MM.1S (cell line): ENCODE results near the gene VSNL1.

Experiments
- DNase-seq: peaks from one replicate; pipeline ENCODE4 v3.0.0-alpha.2; 2015
- H2AFZ ChIP-seq: fragments of 300-600 bp; sonication (generic); 2 replicates; pipeline ENCODE4 v1.6.0; 2016; ENCODE audit warnings: antibody characterized with exemption, low read length
- H3F3A ChIP-seq: fragments of 300-600 bp; sonication (generic); 2 replicates; pipeline ENCODE4 v1.6.1; 2016; ENCODE audit warnings: mild to moderate bottlenecking, antibody characterized with exemption, low read length, moderate library complexity, mixed read lengths; ENCODE audit not compliant: insufficient read depth
- H3K27ac ChIP-seq: fragments of 300-600 bp; sonication (generic); 2 replicates; pipeline ENCODE4 v1.5.1; 2016; ENCODE audit warnings: mild to moderate bottlenecking, low read length
- H3K27me3 ChIP-seq: fragments of 300-600 bp; sonication (generic); replicated peaks from 2 replicates; pipeline ENCODE4 v1.6.0; 2016; ENCODE audit warnings: low read length; ENCODE audit not compliant: insufficient read depth
- H3K36me3 ChIP-seq: fragments of 300-600 bp; sonication (generic); replicated peaks from 2 replicates; pipeline ENCODE4 v1.6.1; 2016; ENCODE audit warnings: mild to moderate bottlenecking, low read length, mixed read lengths; ENCODE audit not compliant: insufficient read depth
- H3K4me1 ChIP-seq: fragments of 300-600 bp; sonication (generic); 2 replicates; pipeline ENCODE4 v1.6.1; 2016; ENCODE audit warnings: low read length, mixed read lengths
- H3K4me2 ChIP-seq: fragments of 300-600 bp; sonication (generic); 2 replicates; pipeline ENCODE4 v1.6.0; 2016; ENCODE audit warnings: low read depth, low read length
- H3K4me3 ChIP-seq: fragments of 300-600 bp; sonication (generic); 2 replicates; pipeline ENCODE4 v1.5.1; 2016; ENCODE audit warnings: low read length, mixed read lengths
- H3K79me2 ChIP-seq: fragments of 300-600 bp; sonication (generic); 2 replicates; pipeline ENCODE4 v1.6.1; 2016; ENCODE audit warnings: mixed run types, low read length, mixed read lengths
- H3K9ac ChIP-seq: fragments of 300-600 bp; sonication (generic); 2 replicates; pipeline ENCODE4 v1.6.1; 2016; ENCODE audit warnings: low read length, mixed read lengths
- H3K9me2 ChIP-seq: fragments of 300-600 bp; sonication (generic); replicated peaks from 2 replicates; pipeline ENCODE4 v1.6.1; 2016; ENCODE audit warnings: mild to moderate bottlenecking, low read length, mixed read lengths; ENCODE audit not compliant: insufficient read depth
- H3K9me3 ChIP-seq: fragments of 300-600 bp; sonication (generic); replicated peaks from 2 replicates; pipeline ENCODE4 v1.6.1; 2016; ENCODE audit warnings: mild to moderate bottlenecking, low read length, mixed read lengths; ENCODE audit not compliant: insufficient read depth
- H4K20me1 ChIP-seq: fragments of 300-600 bp; sonication (generic); 2 replicates; pipeline ENCODE4 v1.6.1; 2016; ENCODE audit warnings: mild to moderate bottlenecking, low read length, moderate library complexity, mixed read lengths; ENCODE audit not compliant: insufficient read depth
- EZH2 ChIP-seq: fragments of 300-600 bp; sonication (generic); optimal IDR thresholded peaks from 2 replicates; pipeline ENCODE3; 2017; ENCODE audit warnings: low read depth, mild to moderate bottlenecking, antibody characterized with exemption, low read length, mixed read lengths
- EZH2phosphoT487 ChIP-seq: fragments of 300-600 bp; sonication (generic); IDR thresholded peaks from 2 replicates; pipeline ENCODE4 v1.6.1; 2018; ENCODE audit warnings: antibody characterized with exemption, low read length
- TF ChIP-seq, protein P1 (sequence below): fragments of 300-600 bp; sonication (generic); IDR thresholded peaks from 2 replicates; pipeline ENCODE4 v1.5.1; 2016; ENCODE audit warnings: antibody characterized with exemption, low read length, mixed read lengths

VSNL1 gene

DNA sequence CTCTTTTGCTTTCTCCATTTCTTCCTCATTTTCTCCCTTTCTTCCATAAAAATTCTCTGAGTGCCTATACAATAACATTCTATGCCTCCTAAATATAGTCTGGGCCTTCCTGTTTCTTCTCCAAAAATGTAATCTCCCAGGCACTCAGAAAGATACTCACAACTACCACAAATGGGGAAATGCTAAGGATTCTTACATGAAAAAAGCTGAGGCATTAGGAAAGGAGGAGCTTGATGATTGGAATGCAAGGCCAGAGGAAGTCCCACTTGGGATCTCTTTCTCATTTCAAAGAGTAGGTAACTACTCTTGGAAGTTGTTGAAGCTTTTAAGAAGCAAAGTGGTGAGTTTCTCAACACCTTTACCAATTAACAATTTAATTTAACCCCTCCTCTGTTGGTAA lies 3.4 kb downstream of the VSNL1 start:
- Histone ChIP-seq H3K9me3 (no peaks in the 10 kb centered on the region), H3K9me2 (no peaks in the 10 kb centered on the region), H3F3A (no peaks in the 10 kb centered on the region), H3K4me2 (no peak overlapping the region), H3K36me3 (no peaks in the 10 kb centered on the region), H2AFZ (no peak overlapping the region), H3K9ac (no peak overlapping the region), H3K4me3 (no peak overlapping the region), H3K27ac (no peak overlapping the region), H4K20me1 (no peaks in the 10 kb centered on the region), H3K27me3 (no peaks in the 10 kb centered on the region), H3K4me1 (0 out of 2 replicates have a peak, but pooled peaks cover 4% of the 10 kb centered on the region), H3K79me2 (no peaks in the 10 kb centered on the region)
- TF ChIP-seq, protein P1, sequence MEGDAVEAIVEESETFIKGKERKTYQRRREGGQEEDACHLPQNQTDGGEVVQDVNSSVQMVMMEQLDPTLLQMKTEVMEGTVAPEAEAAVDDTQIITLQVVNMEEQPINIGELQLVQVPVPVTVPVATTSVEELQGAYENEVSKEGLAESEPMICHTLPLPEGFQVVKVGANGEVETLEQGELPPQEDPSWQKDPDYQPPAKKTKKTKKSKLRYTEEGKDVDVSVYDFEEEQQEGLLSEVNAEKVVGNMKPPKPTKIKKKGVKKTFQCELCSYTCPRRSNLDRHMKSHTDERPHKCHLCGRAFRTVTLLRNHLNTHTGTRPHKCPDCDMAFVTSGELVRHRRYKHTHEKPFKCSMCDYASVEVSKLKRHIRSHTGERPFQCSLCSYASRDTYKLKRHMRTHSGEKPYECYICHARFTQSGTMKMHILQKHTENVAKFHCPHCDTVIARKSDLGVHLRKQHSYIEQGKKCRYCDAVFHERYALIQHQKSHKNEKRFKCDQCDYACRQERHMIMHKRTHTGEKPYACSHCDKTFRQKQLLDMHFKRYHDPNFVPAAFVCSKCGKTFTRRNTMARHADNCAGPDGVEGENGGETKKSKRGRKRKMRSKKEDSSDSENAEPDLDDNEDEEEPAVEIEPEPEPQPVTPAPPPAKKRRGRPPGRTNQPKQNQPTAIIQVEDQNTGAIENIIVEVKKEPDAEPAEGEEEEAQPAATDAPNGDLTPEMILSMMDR = no peak
- TF ChIP-seq EZH2phosphoT487 (no peak), EZH2 (no peak)
- DNase-seq = no peak

DNA sequence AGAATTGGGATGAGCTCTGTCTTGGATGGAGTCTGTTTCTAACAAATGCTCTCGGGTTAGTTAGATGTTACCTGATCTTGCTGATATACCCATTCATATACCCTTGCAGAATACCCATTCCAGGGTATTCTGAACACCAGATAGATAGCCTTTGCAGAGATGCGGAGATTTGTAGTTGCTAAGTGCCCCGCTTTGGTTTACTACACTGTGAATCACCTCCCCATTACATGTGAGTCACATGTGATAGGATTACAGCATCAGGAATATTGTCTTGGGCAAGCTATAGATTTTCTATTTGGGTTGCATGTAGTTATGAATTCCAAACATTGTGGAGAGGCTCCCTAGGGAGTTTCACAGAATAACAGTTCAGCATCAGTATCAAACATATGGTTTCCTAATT lies 3.8 kb downstream of the VSNL1 start:
- Histone ChIP-seq H2AFZ (no peak overlapping the region), H3K36me3 (no peaks in the 10 kb centered on the region), H3K27me3 (no peaks in the 10 kb centered on the region), H3K9me3 (no peaks in the 10 kb centered on the region), H3F3A (no peaks in the 10 kb centered on the region), H3K9ac (no peak overlapping the region), H3K79me2 (no peaks in the 10 kb centered on the region), H4K20me1 (no peaks in the 10 kb centered on the region), H3K9me2 (no peaks in the 10 kb centered on the region), H3K27ac (no peak overlapping the region; the same call in 1 of the 2 replicates), H3K4me1 (0 out of 2 replicates have a peak, but pooled peaks cover 2% of the 10 kb centered on the region), H3K4me3 (no peak overlapping the region), H3K4me2 (no peak overlapping the region)
- DNase-seq = no peak
- TF ChIP-seq EZH2 = no peak
- TF ChIP-seq, protein P1 = no peak
- TF ChIP-seq EZH2phosphoT487 = no peak

DNA sequence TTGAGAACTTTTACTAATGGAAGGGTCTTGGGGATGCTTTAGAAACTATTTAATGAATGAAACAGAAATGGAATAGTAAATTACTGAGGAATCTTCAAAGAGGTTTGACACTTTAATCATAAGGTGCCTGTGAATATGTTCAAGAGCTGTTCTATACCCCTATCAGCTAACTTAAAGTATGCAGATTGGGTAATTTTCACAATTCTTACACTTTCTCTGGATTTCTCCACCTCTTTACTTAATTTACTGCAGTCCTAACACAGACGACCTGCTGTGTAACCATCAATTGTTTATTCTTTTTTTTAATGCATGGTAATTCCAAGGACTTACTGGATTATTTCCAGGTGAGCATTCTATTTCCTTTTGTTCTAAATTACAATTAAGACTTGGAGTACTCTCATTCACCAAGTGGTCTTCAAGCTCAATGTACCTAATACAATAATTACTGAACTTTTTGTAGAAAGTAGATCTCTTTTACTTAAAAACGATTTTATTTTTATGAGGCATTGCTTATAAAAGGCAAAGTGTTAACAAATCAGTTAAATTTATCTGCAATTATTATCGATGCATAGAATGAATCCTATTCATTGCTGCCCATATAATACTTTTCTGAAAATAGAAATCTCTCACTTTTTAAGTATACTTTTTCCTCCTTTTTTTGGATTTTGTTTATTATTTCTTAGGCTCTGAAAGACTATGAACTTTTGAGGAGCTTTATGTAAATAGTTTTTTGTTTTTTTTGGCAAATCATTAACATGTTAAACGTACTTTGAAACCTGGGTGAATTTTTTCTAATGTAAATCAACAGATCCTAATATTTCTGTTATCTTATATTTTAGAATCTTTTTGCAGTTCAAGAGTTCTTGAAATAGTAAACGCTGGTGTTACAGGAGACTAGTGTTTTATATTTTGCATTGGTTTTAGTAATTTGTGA lies 5.5 kb downstream of the VSNL1 start:
- no peak for DNase-seq
- no peak overlapping the region for H2AFZ ChIP-seq
- H3K4me2 ChIP-seq = no peak overlapping the region
- no peaks in the 10 kb centered on the region for H3K9me3 ChIP-seq
- H4K20me1 ChIP-seq = no peaks in the 10 kb centered on the region
- no peak overlapping the region for H3K9ac ChIP-seq
- TF ChIP-seq EZH2 (no peak), EZH2phosphoT487 (no peak)
- TF ChIP-seq, protein P1 = no peak
- H3K9me2 ChIP-seq = no peaks in the 10 kb centered on the region
- H3K27ac ChIP-seq = no peak overlapping the region
- no peaks in the 10 kb centered on the region for H3K4me1 ChIP-seq
- H3K27me3 ChIP-seq = no peaks in the 10 kb centered on the region
- H3K4me3 ChIP-seq = no peak overlapping the region
- H3K36me3 ChIP-seq = no peaks in the 10 kb centered on the region
- no peaks in the 10 kb centered on the region for H3F3A ChIP-seq
- H3K79me2 ChIP-seq = no peaks in the 10 kb centered on the region
